H1 (cell line): ENCODE measurements around the gene SHC3. TPM values are rescaled to one million over a fixed set of nuclear protein-coding genes. Genes with fewer than 3 reads are reported as not detected.

Experiments used
- CTCF ChIA-PET: fragments of 300-600 bp; sonication (Branson Sonifier 250); formaldehyde crosslinking; loops from one replicate; lab custom pipeline; 2021; ENCODE audit not compliant: partially characterized antibody; lab: Charles Lee
- POLR2A ChIA-PET: fragments of 300-600 bp; sonication (Branson Sonifier 250); formaldehyde crosslinking; loops from one replicate; lab custom pipeline; 2021; ENCODE audit warnings: inconsistent platforms; ENCODE audit not compliant: partially characterized antibody; lab: Charles Lee
- DNase-seq, 2 experiments: peaks; one replicate each; pipeline versions ENCODE4 v3.0.0 to v3.0.0-alpha.2; 2010 to 2022; ENCODE audit warnings: low spot score in 2 of 2, low read depth in 1 of 2, mixed read lengths in 1 of 2
- FAIRE-seq: peaks from 2 replicates; lab custom pipeline; 2011; peaks lifted over from hg19 to GRCh38; lab: Jason Lieb, UNC
- H2AFZ ChIP-seq: 2 replicates; pipeline ENCODE4 v1.8.1; 2012; ENCODE audit warnings: low read length, inconsistent platforms
- H2AK5ac ChIP-seq: 2 replicates; pipeline ENCODE4 v1.6.1; 2013; ENCODE audit warnings: low read depth, low read length
- H2BK120ac ChIP-seq: replicated peaks from 2 replicates; pipeline ENCODE3; 2013; ENCODE audit warnings: low read depth, low read length, inconsistent platforms
- H2BK12ac ChIP-seq: 2 replicates; pipeline ENCODE4 v1.6.1; 2013; ENCODE audit warnings: low read depth, low read length
- H2BK15ac ChIP-seq: 2 replicates; pipeline ENCODE4 v1.6.1; 2013; ENCODE audit warnings: low read length
- H2BK20ac ChIP-seq: 2 replicates; pipeline ENCODE4 v1.6.1; 2013; ENCODE audit warnings: low read length
- H2BK5ac ChIP-seq: 2 replicates; pipeline ENCODE4 v1.6.1; 2013; ENCODE audit warnings: low read depth, low read length
- H3K14ac ChIP-seq: 2 replicates; pipeline ENCODE4 v1.6.1; 2013; ENCODE audit warnings: inconsistent platforms; ENCODE audit not compliant: insufficient read length
- H3K18ac ChIP-seq: 2 replicates; pipeline ENCODE4 v1.6.1; 2013; ENCODE audit warnings: low read length; ENCODE audit errors: extremely low read depth
- H3K23ac ChIP-seq: 2 replicates; pipeline ENCODE4 v1.6.1; 2013; ENCODE audit warnings: inconsistent platforms; ENCODE audit not compliant: insufficient read length
- H3K23me2 ChIP-seq: 2 replicates; pipeline ENCODE4 v1.6.1; 2013; ENCODE audit warnings: low read depth, low read length
- H3K27ac ChIP-seq: 2 replicates; pipeline ENCODE4 v1.6.1; 2011; ENCODE audit warnings: low read depth, low read length, inconsistent platforms
- H3K27me3 ChIP-seq, 4 experiments: replicated peaks in 1 of 4; 1 replicate in 1 of 4; 2 replicates in 3 of 4; pipeline versions ENCODE4 v1.6.1 to v1.8.1; 2011 to 2013; ENCODE audit warnings: low read length in 3 of 4, mild to moderate bottlenecking in 3 of 4, inconsistent platforms in 2 of 4, mixed read lengths in 2 of 4, moderate library complexity in 1 of 4; ENCODE audit not compliant: control insufficient read depth in 3 of 4, insufficient read depth in 3 of 4; ENCODE audit errors: extremely low read depth in 1 of 4
- H3K36me3 ChIP-seq, 4 experiments: 2 replicates each; pipeline versions ENCODE4 v1.6.1 to v1.8.1; 2011 to 2013; ENCODE audit warnings: mild to moderate bottlenecking in 4 of 4, low read length in 3 of 4, moderate library complexity in 2 of 4, control low read depth in 1 of 4, inconsistent platforms in 1 of 4; ENCODE audit not compliant: insufficient read depth in 4 of 4, control insufficient read depth in 2 of 4
- H3K4ac ChIP-seq: replicated peaks from 2 replicates; pipeline ENCODE3; 2013; ENCODE audit warnings: low read length, low read depth, mixed read lengths, inconsistent platforms; ENCODE audit not compliant: insufficient read length
- H3K4me1 ChIP-seq, 4 experiments: replicated peaks in 1 of 4; 1 replicate in 1 of 4; 2 replicates in 3 of 4; pipeline versions ENCODE4 v1.6.1 to v1.8.1; 2011 to 2013; ENCODE audit warnings: low read length in 3 of 4, inconsistent platforms in 2 of 4, mixed read lengths in 1 of 4; ENCODE audit not compliant: insufficient read depth in 4 of 4, control insufficient read depth in 3 of 4
- H3K4me2 ChIP-seq, 2 experiments: 2 replicates each; pipeline versions ENCODE4 v1.6.1 to v1.8.1; 2011 to 2013; ENCODE audit warnings: low read depth in 2 of 2, low read length in 2 of 2, control low read depth in 1 of 2, inconsistent platforms in 1 of 2, mild to moderate bottlenecking in 1 of 2; ENCODE audit not compliant: insufficient read depth in 1 of 2
- H3K4me3 ChIP-seq, 4 experiments: fragments of 200-600, 300-600 bp in 1 of 4; sonication (generic), shearing (Covaris generic), sonication (Bioruptor Twin) in 1 of 4; 2 replicates each; pipeline versions ENCODE4 v1.5.1 to v1.8.1; 2011 to 2016; ENCODE audit warnings: low read length in 4 of 4, low read depth in 3 of 4, control low read depth in 2 of 4, inconsistent platforms in 2 of 4, mild to moderate bottlenecking in 2 of 4, mixed read lengths in 1 of 4, moderate library complexity in 1 of 4; ENCODE audit not compliant: insufficient read depth in 2 of 4; ENCODE audit errors: extremely low read depth in 1 of 4
- H3K56ac ChIP-seq: replicated peaks from 2 replicates; pipeline ENCODE3; 2013; ENCODE audit warnings: low read depth, mild to moderate bottlenecking, mixed read lengths, low read length, inconsistent platforms; ENCODE audit not compliant: insufficient read length
- H3K79me1 ChIP-seq: 2 replicates; pipeline ENCODE4 v1.6.1; 2013; ENCODE audit warnings: low read depth, low read length, control low read depth
- H3K79me2 ChIP-seq, 2 experiments: 2 replicates each; pipeline versions ENCODE4 v1.6.1 to v1.8.1; 2012 to 2013; ENCODE audit warnings: low read length in 2 of 2, mild to moderate bottlenecking in 2 of 2, inconsistent platforms in 1 of 2; ENCODE audit not compliant: insufficient read depth in 2 of 2, control insufficient read depth in 1 of 2
- H3K9ac ChIP-seq, 4 experiments: replicated peaks in 1 of 4; 1 replicate in 1 of 4; 2 replicates in 3 of 4; pipeline versions ENCODE4 v1.6.1 to v1.8.1; 2011 to 2013; ENCODE audit warnings: low read depth in 3 of 4, low read length in 3 of 4, control low read depth in 2 of 4, mild to moderate bottlenecking in 2 of 4, moderate library complexity in 2 of 4, inconsistent platforms in 1 of 4; ENCODE audit errors: extremely low read depth in 1 of 4
- H3K9me3 ChIP-seq, 2 experiments: 2 replicates each; pipeline versions ENCODE4 v1.6.1 to v1.8.1; 2012 to 2013; ENCODE audit warnings: mild to moderate bottlenecking in 2 of 2, moderate library complexity in 2 of 2, control low read depth in 1 of 2, inconsistent platforms in 1 of 2, low read depth in 1 of 2, low read length in 1 of 2, mixed read lengths in 1 of 2; ENCODE audit not compliant: insufficient read depth in 2 of 2
- H4K20me1 ChIP-seq, 2 experiments: replicated peaks in 1 of 2; 2 replicates each; pipeline versions ENCODE3 to v1.8.1; 2011 to 2013; ENCODE audit warnings: inconsistent platforms in 2 of 2, low read length in 2 of 2, mild to moderate bottlenecking in 1 of 2; ENCODE audit not compliant: insufficient read depth in 2 of 2, control insufficient read depth in 1 of 2
- H4K5ac ChIP-seq: 2 replicates; pipeline ENCODE4 v1.6.1; 2013; ENCODE audit warnings: low read length, low read depth, mixed read lengths, inconsistent platforms; ENCODE audit not compliant: insufficient read length
- H4K8ac ChIP-seq: 2 replicates; pipeline ENCODE4 v1.8.0; 2013; ENCODE audit warnings: mild to moderate bottlenecking, moderate library complexity, low read length, inconsistent platforms; ENCODE audit not compliant: insufficient read depth; ENCODE audit errors: extremely low read depth
- H4K91ac ChIP-seq: replicated peaks from 2 replicates; pipeline ENCODE3; 2013; ENCODE audit warnings: low read length, mixed read lengths, inconsistent platforms; ENCODE audit not compliant: insufficient read length
- ASH2L ChIP-seq: fragments of 200-600, 300-600 bp; sonication (generic); IDR thresholded peaks from one replicate; pipeline ENCODE4 v1.7.1; 2017; ENCODE audit warnings: low read length
- HDAC2 ChIP-seq, 2 experiments: fragments of 300-600 bp in 1 of 2; sonication (generic) in 1 of 2; IDR thresholded peaks; 2 replicates each; pipeline ENCODE4 v1.6.1; 2011 to 2012; ENCODE audit warnings: low read depth in 2 of 2, low read length in 2 of 2, mild to moderate bottlenecking in 2 of 2, moderate library complexity in 2 of 2, borderline replicate concordance in 1 of 2, inconsistent platforms in 1 of 2
- JUND ChIP-seq: IDR thresholded peaks from 2 replicates; pipeline ENCODE4 v1.6.1; 2011; ENCODE audit warnings: mild to moderate bottlenecking, improper control_type of control experiment, low read length
- NRF1 ChIP-seq: IDR thresholded peaks from 2 replicates; pipeline ENCODE4 v1.6.1; 2011; ENCODE audit warnings: mild to moderate bottlenecking, low read depth, low read length, improper control_type of control experiment
- SP1 ChIP-seq: IDR thresholded peaks from 2 replicates; pipeline ENCODE4 v1.6.1; 2011; ENCODE audit warnings: low read depth, low read length
- SP2 ChIP-seq: IDR thresholded peaks from 2 replicates; pipeline ENCODE4 v1.6.1; 2012; ENCODE audit warnings: mild to moderate bottlenecking, low read length, inconsistent platforms
- TAF7 ChIP-seq: optimal IDR thresholded peaks from 2 replicates; pipeline ENCODE3; 2011; ENCODE audit warnings: low read depth, mild to moderate bottlenecking, inconsistent platforms, low read length, moderate library complexity, borderline replicate concordance
- YY1 ChIP-seq: IDR thresholded peaks from 2 replicates; pipeline ENCODE4 v1.6.1; 2011; ENCODE audit warnings: low read depth, mild to moderate bottlenecking, low read length
- WGBS, 2 experiments: shearing (Covaris generic) in 1 of 2; methylation state at CpG; one replicate each; pipeline versions ENCODE4 v1.1.6 to v1.1.7; 2013 to 2015; ENCODE audit warnings: low lambda C conversion rate in 2 of 2, mixed read lengths in 2 of 2, inconsistent platforms in 1 of 2, low coverage in 1 of 2, missing lambda C conversion rate in 1 of 2; ENCODE audit not compliant: insufficient replicate concordance in 2 of 2, insufficient coverage in 1 of 2, insufficient read length in 1 of 2; ENCODE audit errors: extremely low coverage in 1 of 2, missing lambda C conversion rate in 1 of 2; 5-methylcytosine and 5-hydroxymethylcytosine counted together
- polyA plus RNA-seq, 7 experiments: library from polyadenylated mRNA; depleted of rRNA in 3 of 7; stranded (reverse) in 5 of 7; unstranded in 2 of 7; fragments of >200 nt in 5 of 7; fragments of 200-250 nt in 2 of 7; gene quantifications; 1 replicate in 5 of 7; 2 replicates in 1 of 7; 4 replicates in 1 of 7; pipeline versions ENCODE4 v1.2.1 to v1.2.3, GENCODE V29; 2011 to 2013; ENCODE audit warnings: missing spikeins in 2 of 7, mixed read lengths in 2 of 7
- total RNA-seq: library from RNA; stranded (reverse); fragmentation: NEBNext Ultra II Directional; extraction: Animal tissue kit (Norgen Biotek cat#: 25700); gene quantifications from 2 replicates; pipeline ENCODE4 v1.2.1, GENCODE V29; 2021
- TF ChIP-seq, protein P1 (sequence below): IDR thresholded peaks from 2 replicates; pipeline ENCODE4 v1.6.1; 2011; ENCODE audit warnings: low read length, improper control_type of control experiment

The SHC3 gene
- total and polyA plus RNA-seq, 2 of the 8 experiments (the other 6 are each of a cell fraction or from before 2014, with no cell fraction given) = 1.4 to 7.1 TPM

DNA sequence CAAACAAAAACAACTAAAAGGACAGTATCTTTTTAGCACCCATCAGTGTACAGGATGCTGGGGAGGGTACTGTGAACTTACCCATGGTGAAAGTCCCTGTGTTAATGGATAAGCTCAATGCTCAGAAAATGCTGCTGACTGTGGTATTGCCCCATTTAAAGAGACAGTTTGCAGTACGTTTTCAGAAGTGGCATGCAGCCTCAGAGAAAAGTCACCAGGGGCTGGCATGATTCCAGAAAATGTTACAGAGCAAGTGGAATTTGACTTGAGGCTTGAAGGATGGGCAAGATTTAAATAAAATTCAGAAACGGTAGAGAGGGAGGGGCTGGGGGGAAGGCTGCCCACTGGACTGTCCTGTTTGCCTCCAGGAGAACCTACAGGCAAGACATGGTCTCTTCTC lies 180.1 kb downstream of the SHC3 start:
- H3K23ac ChIP-seq = no peak overlapping the region
- no peaks in the 10 kb centered on the region for H3K79me2 ChIP-seq
- H3K27ac ChIP-seq = no peak overlapping the region
- no peaks in the 10 kb centered on the region for H3K23me2 ChIP-seq
- H3K18ac ChIP-seq = no peak overlapping the region
- H2BK15ac ChIP-seq = no peak overlapping the region
- TF ChIP-seq YY1 (no peak), ASH2L (no peak), NRF1 (no peak), HDAC2 (IDR thresholded peaks at IDR 0.05; ENCODE audit: borderline replicate concordance in 1 of 2, low read depth in 2 of 2, low read length in 2 of 2) (no peak), SP2 (no peak), TAF7 (no peak), SP1 (no peak), JUND (no peak)
- TF ChIP-seq, protein P1, sequence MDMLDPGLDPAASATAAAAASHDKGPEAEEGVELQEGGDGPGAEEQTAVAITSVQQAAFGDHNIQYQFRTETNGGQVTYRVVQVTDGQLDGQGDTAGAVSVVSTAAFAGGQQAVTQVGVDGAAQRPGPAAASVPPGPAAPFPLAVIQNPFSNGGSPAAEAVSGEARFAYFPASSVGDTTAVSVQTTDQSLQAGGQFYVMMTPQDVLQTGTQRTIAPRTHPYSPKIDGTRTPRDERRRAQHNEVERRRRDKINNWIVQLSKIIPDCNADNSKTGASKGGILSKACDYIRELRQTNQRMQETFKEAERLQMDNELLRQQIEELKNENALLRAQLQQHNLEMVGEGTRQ = no peak
- ChIA-PET POLR2A (no interaction called here), CTCF (interaction anchor here (0.9 kb wide), 1 partner anchor 293 kb away, joined by 4 read pairs; no protein-coding TSS in a partner anchor)
- no peaks in the 10 kb centered on the region for H3K27me3 ChIP-seq
- H4K8ac ChIP-seq = no peak overlapping the region
- no peak overlapping the region for H4K91ac ChIP-seq
- no peak overlapping the region for H2BK20ac ChIP-seq
- H3K4me2 ChIP-seq = no peak overlapping the region
- peaks cover 0 to 10% of the 10 kb centered on the region in 2 experiments for H4K20me1 ChIP-seq
- no peaks in the 10 kb centered on the region for H3K79me1 ChIP-seq
- no peak overlapping the region for H2BK120ac ChIP-seq
- H2BK5ac ChIP-seq = no peak overlapping the region
- no peak overlapping the region for H3K4ac ChIP-seq
- H3K9me3 ChIP-seq = no peaks in the 10 kb centered on the region
- 65% methylated on average over 2 of the region's 2 CpGs; no CpG with 5 or more reads in 1 of the 2 experiments for WGBS, 2 experiments
- H3K14ac ChIP-seq = no peak overlapping the region
- no peak overlapping the region for H3K4me3 ChIP-seq
- H3K9ac ChIP-seq = no peak overlapping the region
- FAIRE-seq (no peak), DNase-seq (peak in 1 of 2 experiments; percentile 11)
- H4K5ac ChIP-seq = no peak overlapping the region
- H3K4me1 ChIP-seq = peaks cover 0 to 7% (median 3%) of the 10 kb centered on the region in 4 experiments; a peak in 4 of 7 replicates
- H2AFZ ChIP-seq = no peak overlapping the region
- no peak overlapping the region for H3K56ac ChIP-seq
- no peak overlapping the region for H2AK5ac ChIP-seq
- H3K36me3 ChIP-seq = peaks cover 0 to 7% (median 0%) of the 10 kb centered on the region in 4 experiments; a peak in 2 of 8 replicates
- H2BK12ac ChIP-seq = no peak overlapping the region
